Kidney epithelial cell (primary cell): ENCODE measurements around the gene FLRT2. TPM values are rescaled to one million over a fixed set of nuclear protein-coding genes. Genes with fewer than 3 reads are reported as not detected.

Source experiments
- DNase-seq: peaks from one replicate; pipeline ENCODE4 v3.0.0-alpha.2; 2010; ENCODE audit warnings: low read depth
- H3K27me3 ChIP-seq: 2 replicates; pipeline ENCODE4 v1.6.0; 2011; ENCODE audit warnings: low read length; ENCODE audit not compliant: control insufficient read depth, insufficient read depth
- H3K36me3 ChIP-seq: 2 replicates; pipeline ENCODE4 v1.5.1; 2011; ENCODE audit warnings: low read length; ENCODE audit not compliant: control insufficient read depth, insufficient read depth
- H3K4me3 ChIP-seq: 2 replicates; pipeline ENCODE4 v1.5.1; 2011; ENCODE audit warnings: low read depth, mild to moderate bottlenecking, control low read depth, low read length
- CTCF ChIP-seq: IDR thresholded peaks from 2 replicates; pipeline ENCODE4 v1.5.1; 2011; ENCODE audit warnings: mild to moderate bottlenecking, moderate library complexity, low read length, control low read depth, inconsistent platforms; ENCODE audit not compliant: insufficient read depth, poor library complexity, severe bottlenecking
- total RNA-seq: library from RNA; depleted of rRNA; stranded (reverse); fragments of >200 nt; gene quantifications from 2 replicates; pipeline ENCODE4 v1.2.3, GENCODE V29; 2015

The FLRT2 gene
- total RNA-seq, result 8.1 and 14.7 TPM in 2 replicates

- TF ChIP-seq CTCF, result no peak
- Histone ChIP-seq H3K4me3 (peak within 1 kb of the TSS; percentile 42), H3K27me3 (peaks cover 41% of the 10 kb centered on the region), H3K36me3 (no peaks in the 10 kb centered on the region)
- DNase-seq, result no peak
Observed at GRCh38 chr14:85529803-85530574, at the start of gene FLRT2. FLRT2 (plus strand) TSS chr14:85530144; CDS start chr14:85621515, 91,371 bp downstream.

- Histone ChIP-seq H3K36me3 (no peaks in the 10 kb centered on the region), H3K4me3 (no peak overlapping the region), H3K27me3 (no peaks in the 10 kb centered on the region)
- no peak for TF ChIP-seq CTCF
- DNase-seq, result no peak
Observed at GRCh38 chr14:85481471-85481870, 48.5 kb upstream of the FLRT2 start.

GRCh38 chr14:85482552-85482951 lies 47.4 kb upstream of the FLRT2 start:
- TF ChIP-seq CTCF, result no peak

GRCh38 chr14:85483037-85483436 lies 46.9 kb upstream of the FLRT2 start:
- no peak for DNase-seq
- no peaks in the 10 kb centered on the region for H3K36me3 ChIP-seq
- H3K4me3 ChIP-seq, result no peak overlapping the region
- no peak for TF ChIP-seq CTCF
- no peaks in the 10 kb centered on the region for H3K27me3 ChIP-seq

More at GRCh38 chr14:85482552-85482951, 47.4 kb upstream of the FLRT2 start:
- Histone ChIP-seq H3K27me3 (no peaks in the 10 kb centered on the region), H3K36me3 (no peaks in the 10 kb centered on the region), H3K4me3 (no peak overlapping the region)
- no peak for DNase-seq

GRCh38 chr14:85483652-85484051 lies 46.3 kb upstream of the FLRT2 start:
- no peak overlapping the region for H3K4me3 ChIP-seq
- DNase-seq, result no peak
- TF ChIP-seq CTCF, result no peak
- H3K27me3 ChIP-seq, result no peaks in the 10 kb centered on the region
- no peaks in the 10 kb centered on the region for H3K36me3 ChIP-seq

- H3K27me3 ChIP-seq, result no peaks in the 10 kb centered on the region
- no peaks in the 10 kb centered on the region for H3K36me3 ChIP-seq
- H3K4me3 ChIP-seq, result no peak overlapping the region
- no peak for DNase-seq
- TF ChIP-seq CTCF, result no peak
Observed at GRCh38 chr14:85487215-85487614, 42.7 kb upstream of the FLRT2 start.
